H9 (cell line): ENCODE data around the gene BRD1. TPM values are rescaled to one million over a fixed set of nuclear protein-coding genes. Genes with fewer than 3 reads are reported as not detected.

Experiments used
- DNase-seq: peaks from one replicate; pipeline ENCODE4 v3.0.0-alpha.2; 2017
- H2AFZ ChIP-seq: one replicate; pipeline ENCODE4 v1.6.1; 2013; ENCODE audit warnings: mild to moderate bottlenecking, low read length, control low read depth, moderate library complexity
- H2AK5ac ChIP-seq: 2 replicates; pipeline ENCODE4 v1.6.1; 2013; ENCODE audit warnings: low read length, control low read depth, mixed read lengths; ENCODE audit not compliant: insufficient read length
- H2BK120ac ChIP-seq: one replicate; pipeline ENCODE4 v1.6.1; 2013; ENCODE audit warnings: low read depth, mild to moderate bottlenecking, low read length, control low read depth, inconsistent platforms; ENCODE audit not compliant: poor library complexity, severe bottlenecking
- H2BK12ac ChIP-seq: 2 replicates; pipeline ENCODE4 v1.6.1; 2013; ENCODE audit warnings: low read length, control low read depth, mixed read lengths, low read depth; ENCODE audit not compliant: insufficient read length
- H2BK15ac ChIP-seq: 2 replicates; pipeline ENCODE4 v1.6.1; 2013; ENCODE audit warnings: low read depth, low read length, control low read depth
- H2BK20ac ChIP-seq: one replicate; pipeline ENCODE4 v1.6.1; 2013; ENCODE audit warnings: low read depth, mild to moderate bottlenecking, low read length, control low read depth, inconsistent platforms; ENCODE audit not compliant: poor library complexity, severe bottlenecking
- H2BK5ac ChIP-seq: 2 replicates; pipeline ENCODE4 v1.6.1; 2013; ENCODE audit warnings: low read length, control low read depth, mixed read lengths; ENCODE audit not compliant: insufficient read length
- H3K14ac ChIP-seq: 2 replicates; pipeline ENCODE4 v1.6.1; 2013; ENCODE audit warnings: low read length, control low read depth; ENCODE audit not compliant: insufficient read depth
- H3K18ac ChIP-seq: 2 replicates; pipeline ENCODE4 v1.6.1; 2013; ENCODE audit warnings: low read depth, mild to moderate bottlenecking, mixed read lengths, low read length, control low read depth; ENCODE audit not compliant: insufficient read length
- H3K23ac ChIP-seq: 2 replicates; pipeline ENCODE4 v1.6.1; 2013; ENCODE audit warnings: low read length, control low read depth, mixed read lengths, low read depth; ENCODE audit not compliant: insufficient read length
- H3K23me2 ChIP-seq: 2 replicates; pipeline ENCODE4 v1.6.1; 2013; ENCODE audit warnings: low read depth, mild to moderate bottlenecking, mixed read lengths, low read length, control low read depth; ENCODE audit not compliant: insufficient read length, poor library complexity, severe bottlenecking
- H3K27ac ChIP-seq: 2 replicates; pipeline ENCODE4 v1.5.1; 2013; ENCODE audit warnings: low read length, control low read depth, mixed read lengths, low read depth; ENCODE audit not compliant: insufficient read length
- H3K27me3 ChIP-seq: 2 replicates; pipeline ENCODE4 v1.6.1; 2013; ENCODE audit warnings: low read length, control low read depth, inconsistent platforms; ENCODE audit not compliant: insufficient read depth
- H3K4ac ChIP-seq: 2 replicates; pipeline ENCODE4 v1.6.1; 2013; ENCODE audit warnings: low read depth, mild to moderate bottlenecking, control low read depth, inconsistent platforms, low read length, moderate library complexity
- H3K4me1 ChIP-seq: 2 replicates; pipeline ENCODE4 v1.6.1; 2013; ENCODE audit warnings: low read length, control low read depth, inconsistent platforms; ENCODE audit not compliant: insufficient read depth
- H3K4me2 ChIP-seq: 2 replicates; pipeline ENCODE4 v1.6.1; 2013; ENCODE audit warnings: low read length, control low read depth, mixed read lengths; ENCODE audit not compliant: insufficient read length, insufficient read depth
- H3K56ac ChIP-seq: 2 replicates; pipeline ENCODE4 v1.6.1; 2013; ENCODE audit warnings: low read depth, mild to moderate bottlenecking, mixed read lengths, low read length, control low read depth; ENCODE audit not compliant: insufficient read length
- H3K79me1 ChIP-seq: 2 replicates; pipeline ENCODE4 v1.6.1; 2013; ENCODE audit warnings: low read depth, mild to moderate bottlenecking, moderate library complexity, low read length, control low read depth, inconsistent platforms; ENCODE audit not compliant: insufficient read depth, poor library complexity, severe bottlenecking
- H3K79me2 ChIP-seq: 2 replicates; pipeline ENCODE4 v1.6.1; 2013; ENCODE audit warnings: low read length, control low read depth, inconsistent platforms; ENCODE audit not compliant: insufficient read depth
- H3K9ac ChIP-seq: 2 replicates; pipeline ENCODE4 v1.6.1; 2013; ENCODE audit warnings: low read length, control low read depth, mixed read lengths; ENCODE audit not compliant: insufficient read length; ENCODE audit errors: extremely low read depth
- H3K9me3 ChIP-seq: one replicate; pipeline ENCODE4 v1.6.1; 2013; ENCODE audit warnings: low read depth, low read length, inconsistent platforms; ENCODE audit not compliant: control insufficient read depth
- H3T11ph ChIP-seq: one replicate; pipeline ENCODE4 v1.6.1; 2013; ENCODE audit warnings: mild to moderate bottlenecking, low read length, control low read depth, inconsistent platforms
- H4K20me1 ChIP-seq: one replicate; pipeline ENCODE4 v1.6.1; 2013; ENCODE audit not compliant: control insufficient read depth, insufficient read length, insufficient read depth
- H4K5ac ChIP-seq: 2 replicates; pipeline ENCODE4 v1.6.1; 2013; ENCODE audit warnings: low read depth, mild to moderate bottlenecking, mixed read lengths, low read length, control low read depth; ENCODE audit not compliant: insufficient read length
- H4K8ac ChIP-seq: replicated peaks from 2 replicates; pipeline ENCODE4 v1.6.1; 2013; ENCODE audit warnings: low read length, control low read depth, mixed read lengths, low read depth; ENCODE audit not compliant: insufficient read length
- H4K91ac ChIP-seq: 2 replicates; pipeline ENCODE4 v1.6.1; 2013; ENCODE audit warnings: low read depth, mild to moderate bottlenecking, moderate library complexity, mixed read lengths, low read length, control low read depth; ENCODE audit not compliant: insufficient read length
- H3K27ac Mint-ChIP-seq, 3 experiments: 2 replicates in 2 of 3; 3 replicates in 1 of 3; pipeline ENCODE4 v1.8.0; 2020 to 2021; ENCODE audit warnings: mixed read lengths in 3 of 3, mild to moderate bottlenecking in 1 of 3, moderate library complexity in 1 of 3
- H3K27me3 Mint-ChIP-seq: 2 replicates; pipeline ENCODE4 v1.8.0; 2021; ENCODE audit warnings: low read depth, mild to moderate bottlenecking, moderate library complexity, mixed read lengths
- H3K36me3 Mint-ChIP-seq, 3 experiments: 2 replicates in 2 of 3; 3 replicates in 1 of 3; pipeline ENCODE4 v1.8.0; 2020 to 2021; ENCODE audit warnings: low read depth in 3 of 3, mixed read lengths in 3 of 3; ENCODE audit not compliant: insufficient read depth in 1 of 3
- H3K4me1 Mint-ChIP-seq, 2 experiments: 2 replicates each; pipeline ENCODE4 v1.8.0; 2020; ENCODE audit warnings: mixed read lengths in 2 of 2
- H3K4me3 Mint-ChIP-seq, 2 experiments: 2 replicates in 1 of 2; 3 replicates in 1 of 2; pipeline ENCODE4 v1.8.0; 2020 to 2021; ENCODE audit warnings: mild to moderate bottlenecking in 2 of 2, mixed read lengths in 2 of 2, moderate library complexity in 1 of 2
- H3K9me3 Mint-ChIP-seq, 2 experiments: 2 replicates in 1 of 2; 3 replicates in 1 of 2; pipeline ENCODE4 v1.8.0; 2020; ENCODE audit warnings: mild to moderate bottlenecking in 2 of 2, mixed read lengths in 2 of 2, moderate library complexity in 1 of 2
- CTCF ChIP-seq: fragments of 200-600 bp; sonication (generic); conservative IDR thresholded peaks from 3 replicates; pipeline ENCODE4 v1.8.0; 2021; ENCODE audit warnings: antibody characterized with exemption, mild to moderate bottlenecking
- WGBS: extraction: QIAGEN DNeasy Blood & Tissue Kit; methylation state at CpG from one replicate; pipeline ENCODE4 v1.1.7; 2013; ENCODE audit warnings: missing lambda C conversion rate, low lambda C conversion rate, mixed read lengths; ENCODE audit not compliant: insufficient read length; ENCODE audit errors: extremely low coverage; 5-methylcytosine and 5-hydroxymethylcytosine counted together
- total RNA-seq: library from RNA; stranded (reverse); gene quantifications from 2 replicates; pipeline ENCODE4 v1.2.1, GENCODE V29; 2021

The BRD1 gene
- total RNA-seq, 1 experiment from 2014 or later = 51.3 TPM

DNA sequence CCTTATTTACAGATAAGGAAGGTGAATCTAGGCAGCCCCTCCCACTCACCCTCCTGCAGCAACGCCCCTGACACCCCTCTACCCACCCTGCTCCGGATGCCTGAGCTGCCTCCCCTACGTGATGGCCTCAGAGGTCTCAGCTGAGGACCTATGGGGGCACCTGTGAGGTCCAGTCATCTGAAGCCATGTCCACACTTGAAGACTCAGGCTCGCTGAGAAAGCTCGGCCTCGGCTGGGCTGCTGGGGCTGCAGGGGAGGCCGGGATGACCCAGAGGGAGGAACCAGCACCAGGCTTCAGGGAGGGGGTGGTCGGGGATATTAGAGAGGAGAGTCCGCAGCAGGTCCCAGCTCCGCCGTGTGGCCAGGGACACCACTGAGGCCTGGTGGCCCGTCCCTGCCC is 92.8 kb downstream of the BRD1 start:
- H3K27ac Mint-ChIP-seq = no peak overlapping the region

More for the DNA sequence above, 92.8 kb downstream of the BRD1 start:
- Mint-ChIP-seq H3K4me1 (peaks cover 5 to 7% of the 10 kb centered on the region in 2 experiments), H3K9me3 (peaks cover 26 to 31% of the 10 kb centered on the region in 2 experiments), H3K27me3 (peaks cover 68% of the 10 kb centered on the region), H3K4me3 (no peak overlapping the region), H3K36me3 (peaks cover 2 to 5% (median 4%) of the 10 kb centered on the region in 3 experiments; a peak in 5 of 7 replicates)
- Histone ChIP-seq H4K91ac (no peak overlapping the region), H4K20me1 (no peaks in the 10 kb centered on the region), H3K79me1 (no peaks in the 10 kb centered on the region), H2AFZ (no peak overlapping the region), H3K27me3 (no peaks in the 10 kb centered on the region; the same call in 1 of the 2 replicates), H2BK120ac (no peak overlapping the region), H3K9ac (no peak overlapping the region), H2BK12ac (no peak overlapping the region), H2BK5ac (no peak overlapping the region), H4K8ac (no peak overlapping the region), H3K23ac (no peak overlapping the region), H3K4me1 (0 out of 2 replicates have a peak, but pooled peaks cover 3% of the 10 kb centered on the region), H3K23me2 (no peaks in the 10 kb centered on the region), H3K4me2 (no peak overlapping the region), H3K4ac (no peak overlapping the region), H4K5ac (no peak overlapping the region), H3K27ac (no peak overlapping the region), H3K14ac (no peak overlapping the region; the same call in 1 of the 2 replicates), H3K79me2 (no peaks in the 10 kb centered on the region), H2BK15ac (no peak overlapping the region), H3K9me3 (no peaks in the 10 kb centered on the region), H3T11ph (no peak overlapping the region), H2AK5ac (no peak overlapping the region), H3K18ac (no peak overlapping the region), H2BK20ac (no peak overlapping the region), H3K56ac (no peak overlapping the region)
- no peak for TF ChIP-seq CTCF
- no peak for DNase-seq
- no CpG with 5 or more reads among the region's 12 CpGs for WGBS
